ENCODE results near the gene RFC5.
"Not testable (repeated sequence)": the region's sequence is repeated elsewhere in the genome, so short reads cannot be mapped to it uniquely, and the experiment has no call there.

The RFC5 gene

GRCh38 chr12:118053071-118053985 lies 36.8 kb downstream of the RFC5 start:
- DNase-seq: no peak

GRCh38 chr12:118055144-118055557 lies 38.6 kb downstream of the RFC5 start:
- DNase-seq: no peak

GRCh38 chr12:118055865-118056773 lies 39.6 kb downstream of the RFC5 start:
- no peak for DNase-seq

- DNase-seq: no peak
Observed at GRCh38 chr12:118058227-118058626, 41.7 kb downstream of the RFC5 start.

GRCh38 chr12:118058881-118059280 lies 42.4 kb downstream of the RFC5 start:
- DNase-seq: no peak

- DNase-seq: no peak
Observed at GRCh38 chr12:118059341-118060191, 43.1 kb downstream of the RFC5 start.

GRCh38 chr12:118060301-118061010 lies 44.0 kb downstream of the RFC5 start:
- DNase-seq: peak; percentile 57

- peak; percentile 55 for DNase-seq
Observed at GRCh38 chr12:118061011-118061872, 44.7 kb downstream of the RFC5 start, which contains the start of gene WSB2. TSS of gene WSB2 (minus strand) at chr12:118061179. CDS start at chr12:118061048, 131 bp downstream.

- peak; percentile 41 for DNase-seq
Observed at GRCh38 chr12:118061873-118062843, 45.7 kb downstream of the RFC5 start.

- no peak for DNase-seq
Observed at GRCh38 chr12:118063576-118064391, 47.3 kb downstream of the RFC5 start.

- DNase-seq: no peak
Observed at GRCh38 chr12:118064608-118065007, 48.1 kb downstream of the RFC5 start.

- DNase-seq: no peak
Observed at GRCh38 chr12:118065380-118065779, 48.9 kb downstream of the RFC5 start.

- no peak for DNase-seq
Observed at GRCh38 chr12:118068445-118068844, 51.9 kb downstream of the RFC5 start.

GRCh38 chr12:118070650-118071049 lies 54.1 kb downstream of the RFC5 start:
- no peak for DNase-seq

GRCh38 chr12:118073768-118074167 lies 57.3 kb downstream of the RFC5 start:
- DNase-seq: no peak

GRCh38 chr12:118081521-118081920 lies 65.0 kb downstream of the RFC5 start:
- DNase-seq: not testable (repeated sequence)
